Measurements from ENCODE around the gene AKIRIN2.

- TF ChIP-seq POLR2A (IDR thresholded peaks at IDR 0.05; ENCODE audit: low read length) (no peak), GATA1 (IDR thresholded peaks at IDR 0.05; ENCODE audit: low read depth, low read length) (no peak)
Observed at GRCh38 chr6:87684895-87685654, 17.0 kb downstream of the AKIRIN2 start.
